ENCODE data around the gene ATP5ME. TPM values are rescaled to one million over a fixed set of nuclear protein-coding genes. Genes with fewer than 3 reads are reported as not detected.

ATP5ME gene
- total RNA-seq, 4 donors from 2014 or later = 24.7 to 172 (median 91.5) TPM

GRCh38 chr4:666436-666810, 7.7 kb downstream of the ATP5ME start:
- Histone ChIP-seq H3K4me1 (peaks cover 0 to 4% of the 10 kb centered on the region in 2 donors), H3K4me3 (no peak overlapping the region), H3K9me3 (no peaks in the 10 kb centered on the region), H3K36me3 (peaks cover 0 to 8% of the 10 kb centered on the region in 2 donors), H3K27ac (no peak overlapping the region), H3K27me3 (peaks cover 27 to 50% (median 47%) of the 10 kb centered on the region in 3 donors)
- intact Hi-C loops (cut with DNase I; ENCODE audit: low total_unique reads) = no loop called here
- in situ Hi-C loops (cut with MboI; ENCODE audit: low sequenced_read_pairs in 4 of 4) = no loop called here
- DNase-seq = no peak
- ATAC-seq = no peak
- TF ChIP-seq CTCF (IDR thresholded peaks at IDR 0.05 in 4 of 5, conservative IDR thresholded peaks at IDR 0.05 in 1 of 5) (no peak), POLR2A (IDR thresholded peaks at IDR 0.05) (no peak)

GRCh38 chr4:665751-666435, 8.2 kb downstream of the ATP5ME start:
- H3K27me3 ChIP-seq = peaks cover 27 to 55% (median 47%) of the 10 kb centered on the region in 3 donors
- peaks cover 0 to 4% of the 10 kb centered on the region in 2 donors for H3K4me1 ChIP-seq
- DNase-seq (no peak), ATAC-seq (no peak)
- TF ChIP-seq CTCF (IDR thresholded peaks at IDR 0.05 in 4 of 5, conservative IDR thresholded peaks at IDR 0.05 in 1 of 5) (no peak), POLR2A (IDR thresholded peaks at IDR 0.05) (no peak)
- no peak overlapping the region for H3K4me3 ChIP-seq
- in situ Hi-C loops (cut with MboI; ENCODE audit: low sequenced_read_pairs in 4 of 4) (no loop called here), intact Hi-C loops (cut with DNase I; ENCODE audit: low total_unique reads) (no loop called here)
- no peaks in the 10 kb centered on the region for H3K9me3 ChIP-seq
- no peak overlapping the region for H3K27ac ChIP-seq
- H3K36me3 ChIP-seq = peaks cover 0 to 3% of the 10 kb centered on the region in 2 donors

GRCh38 chr4:665381-665750, 8.7 kb downstream of the ATP5ME start:
- Histone ChIP-seq H3K36me3 (no peaks in the 10 kb centered on the region), H3K9me3 (no peaks in the 10 kb centered on the region), H3K4me3 (no peak overlapping the region), H3K27me3 (peaks cover 27 to 56% (median 47%) of the 10 kb centered on the region in 3 donors), H3K27ac (no peak overlapping the region), H3K4me1 (peaks cover 0 to 4% of the 10 kb centered on the region in 2 donors)
- ATAC-seq = no peak
- DNase-seq = no peak
- intact Hi-C loops (cut with DNase I; ENCODE audit: low total_unique reads) (no loop called here), in situ Hi-C loops (cut with MboI; ENCODE audit: low sequenced_read_pairs in 4 of 4) (no loop called here)
- TF ChIP-seq CTCF (IDR thresholded peaks at IDR 0.05 in 4 of 5, conservative IDR thresholded peaks at IDR 0.05 in 1 of 5) = no peak
- no peak for TF ChIP-seq POLR2A (IDR thresholded peaks at IDR 0.05)

- Histone ChIP-seq H3K36me3 (no peaks in the 10 kb centered on the region), H3K27ac (no peak overlapping the region), H3K4me3 (no peak overlapping the region), H3K9me3 (no peaks in the 10 kb centered on the region), H3K4me1 (peaks cover 0 to 4% of the 10 kb centered on the region in 2 donors), H3K27me3 (peaks cover 27 to 56% (median 47%) of the 10 kb centered on the region in 3 donors)
- TF ChIP-seq CTCF (IDR thresholded peaks at IDR 0.05 in 4 of 5, conservative IDR thresholded peaks at IDR 0.05 in 1 of 5) (no peak), POLR2A (IDR thresholded peaks at IDR 0.05) (no peak)
- ATAC-seq (no peak), DNase-seq (peak in 1 of 2 donors; percentile 4)
- in situ Hi-C loops (cut with MboI; ENCODE audit: low sequenced_read_pairs in 4 of 4) (no loop called here), intact Hi-C loops (cut with DNase I; ENCODE audit: low total_unique reads) (no loop called here)
Measured at GRCh38 chr4:664713-665231, 9.3 kb downstream of the ATP5ME start.

All from gastrocnemius medialis (tissue), 4 donors.